Prostate gland (tissue), 2 donors: ENCODE measurements around the gene TMEM9B. TPM values are rescaled to one million over a fixed set of nuclear protein-coding genes. Genes with fewer than 3 reads are reported as not detected.
A peak's percentile ranks its signal among the peaks of the same experiment; 100 is the strongest.
"Not testable (repeated sequence)": the region's sequence is repeated elsewhere in the genome, so short reads cannot be mapped to it uniquely, and the experiment has no call there.

Experiments
- DNase-seq: peaks from one replicate; pipeline ENCODE4 v3.0.0-alpha.2; 2019; ENCODE audit warnings: low spot score
- H3K27ac ChIP-seq, 2 donors: fragments of 200-600 bp; sonication (generic); 2 replicates each; pipeline ENCODE4 v1.5.1; 2017 to 2019
- H3K27me3 ChIP-seq: fragments of 200-600 bp; sonication (generic); replicated peaks from 2 replicates; pipeline ENCODE4 v1.5.1; 2019; ENCODE audit not compliant: insufficient read depth
- H3K36me3 ChIP-seq, 2 donors: fragments of 200-600 bp; sonication (generic); 1 replicate in 1 of 2; 2 replicates in 1 of 2; pipeline versions ENCODE4 v1.5.1 to v1.8.1; 2017 to 2019
- H3K4me1 ChIP-seq: fragments of 200-600 bp; sonication (generic); replicated peaks from 2 replicates; pipeline ENCODE4 v1.5.1; 2019
- H3K4me3 ChIP-seq, 2 donors: fragments of 200-600 bp; sonication (generic); 2 replicates each; pipeline ENCODE4 v1.5.1; 2017 to 2019
- H3K9me3 ChIP-seq: fragments of 200-600 bp; sonication (generic); 2 replicates; pipeline ENCODE4 v1.5.1; 2017
- CTCF ChIP-seq, 4 experiments: fragments of 200-600 bp in 2 of 4; fragments of 450-650 bp in 2 of 4; sonication (generic) in 2 of 4; IDR thresholded peaks; 1 replicate in 3 of 4; 2 replicates in 1 of 4; pipeline ENCODE4 v1.5.1; 2016 to 2019; ENCODE audit warnings: antibody characterized with exemption in 4 of 4, mild to moderate bottlenecking in 2 of 4, moderate library complexity in 2 of 4
- POLR2A ChIP-seq: fragments of 450-650 bp; IDR thresholded peaks from one replicate; pipeline ENCODE4 v1.6.1; 2016; ENCODE audit warnings: antibody characterized with exemption, mild to moderate bottlenecking
- POLR2AphosphoS5 ChIP-seq: sonication (generic); formaldehyde crosslinking; IDR thresholded peaks from one replicate; pipeline ENCODE4 v1.6.1; 2017; ENCODE audit warnings: antibody characterized with exemption
- WGBS: methylation state at CpG from one replicate; pipeline ENCODE4 v1.1.5; 2018; 5-methylcytosine and 5-hydroxymethylcytosine counted together
- intact Hi-C: fragments of 100-400 bp; cut with DNase I; formaldehyde crosslinking; loops from one replicate; pipeline ENCODE4 v1.14.2; 2022
- total RNA-seq, 2 donors: library from RNA; depleted of rRNA; stranded (reverse); fragments of >200 nt; gene quantifications; one replicate each; pipeline ENCODE4 v1.1.0, GENCODE V29; 2016

Gene TMEM9B
- total RNA-seq, result 10 to 100 TPM; 51.3 to 58.9 TPM

GRCh38 chr11:8964324-8965320, at the start of gene TMEM9B:
TMEM9B (minus strand) TSS chr11:8964442; CDS start chr11:8964313, 129 bp downstream.
- Histone ChIP-seq H3K27ac (peak within 1 kb of the TSS; percentile 91 to 93), H3K4me3 (peak within 1 kb of the TSS; percentile 77 to 87), H3K36me3 (no peaks in the 10 kb centered on the region), H3K9me3 (no peaks in the 10 kb centered on the region), H3K4me1 (no peaks in the 10 kb centered on the region), H3K27me3 (no peaks in the 10 kb centered on the region)
- peak; percentile 91 for DNase-seq
- peak in 2 of 4 experiments; percentile 2 to 14 for TF ChIP-seq CTCF (IDR thresholded peaks at IDR 0.05)
- TF ChIP-seq POLR2AphosphoS5, result peak; percentile 87
- peak; percentile 79 for TF ChIP-seq POLR2A
- intact Hi-C loops, result loop anchor here (5.0 kb wide), 1 partner anchor 282 kb away; the partner anchor contains the start of genes RPL27A and TRIM66
- 0% methylated on average over 57 of the region's 67 CpGs for WGBS

DNA sequence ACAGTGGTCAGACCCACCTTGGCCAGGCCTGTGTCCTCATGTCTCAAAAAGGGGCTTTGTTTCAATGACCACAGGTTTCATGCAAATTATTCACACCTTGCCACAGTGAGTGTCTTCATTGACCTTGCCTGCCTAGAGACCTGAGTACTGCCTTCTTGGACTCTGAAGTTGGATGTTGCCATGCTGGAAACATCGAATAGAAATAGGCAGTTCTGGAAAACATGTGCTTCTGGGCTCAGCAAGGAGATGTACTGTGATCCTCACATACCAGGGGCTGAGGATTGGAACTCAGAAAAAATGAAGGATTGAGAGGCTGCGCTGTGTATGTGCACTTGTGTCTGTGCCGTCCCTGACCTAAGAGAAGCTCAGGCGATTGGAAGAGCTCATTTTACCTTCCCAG, 49.1 kb upstream of the TMEM9B start:
- Histone ChIP-seq H3K4me3 (no peak overlapping the region), H3K27ac (no peak overlapping the region), H3K27me3 (no peaks in the 10 kb centered on the region), H3K9me3 (no peaks in the 10 kb centered on the region), H3K36me3 (no peaks in the 10 kb centered on the region), H3K4me1 (no peaks in the 10 kb centered on the region)
- TF ChIP-seq POLR2AphosphoS5, result no peak
- no peak for TF ChIP-seq CTCF (IDR thresholded peaks at IDR 0.05)
- no peak for TF ChIP-seq POLR2A
- DNase-seq, result no peak
- intact Hi-C loops, result no loop called here
- WGBS, result 89% methylated on average over 4 of the region's 4 CpGs

GRCh38 chr11:9009538-9009937, 45.3 kb upstream of the TMEM9B start:
- WGBS, result 47% methylated on average over 1 of the region's 1 CpG

GRCh38 chr11:9008661-9009060, 44.4 kb upstream of the TMEM9B start:
- H3K9me3 ChIP-seq, result no peaks in the 10 kb centered on the region
- intact Hi-C loops, result no loop called here
- no peak overlapping the region for H3K27ac ChIP-seq

More at GRCh38 chr11:9009538-9009937, 45.3 kb upstream of the TMEM9B start:
- intact Hi-C loops, H3K27me3 ChIP-seq, H3K4me1 ChIP-seq, H3K4me3 ChIP-seq, H3K36me3 ChIP-seq, H3K9me3 ChIP-seq, DNase-seq, H3K27ac ChIP-seq: not testable (repeated sequence)

More at GRCh38 chr11:9008661-9009060, 44.4 kb upstream of the TMEM9B start:
- no peaks in the 10 kb centered on the region for H3K27me3 ChIP-seq
- WGBS, result 79% methylated on average over 1 of the region's 1 CpG
- H3K4me1 ChIP-seq, result no peaks in the 10 kb centered on the region
- no peak overlapping the region for H3K4me3 ChIP-seq
- TF ChIP-seq POLR2AphosphoS5 (no peak), CTCF (IDR thresholded peaks at IDR 0.05) (no peak), POLR2A (no peak)
- no peaks in the 10 kb centered on the region for H3K36me3 ChIP-seq
- DNase-seq, result no peak
